ENCODE results near the gene MT1E. TPM values are rescaled to one million over a fixed set of nuclear protein-coding genes. Genes with fewer than 3 reads are reported as not detected.

The MT1E gene
- total RNA-seq, 1 donor from 2014 or later = not detected

DNA sequence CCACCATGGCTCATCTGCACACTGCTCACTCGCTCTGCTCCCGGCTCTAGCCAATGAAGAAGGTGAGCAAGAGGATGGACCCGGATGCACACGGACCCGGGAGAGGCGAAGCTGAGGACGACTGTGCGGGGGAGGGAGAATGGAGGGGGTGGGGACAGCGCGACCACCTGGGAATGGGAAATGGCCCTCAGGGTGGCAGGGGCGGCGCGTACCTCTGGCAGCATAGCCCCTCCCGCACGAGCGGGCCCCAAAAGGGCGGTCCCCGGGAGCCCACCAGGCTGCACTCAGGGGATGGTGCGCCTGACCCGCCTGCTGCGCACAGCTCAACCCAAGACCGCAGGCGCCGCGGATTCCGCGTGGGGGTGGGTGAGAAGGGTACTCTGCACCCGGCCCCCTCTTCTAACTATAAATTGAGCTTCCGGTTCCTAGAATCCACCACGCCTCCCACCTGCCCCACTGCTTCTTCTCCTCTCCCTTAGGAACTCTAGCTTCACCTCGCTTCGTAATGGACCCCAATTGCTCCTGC, 50.2 kb downstream of the MT1E start:
- Mint-ChIP-seq H3K9me3 (no peaks in the 10 kb centered on the region), H3K4me1 (peaks cover 18% of the 10 kb centered on the region), H3K27me3 (ENCODE audit: low read depth) (peaks cover 80% of the 10 kb centered on the region), H3K36me3 (no peaks in the 10 kb centered on the region), H3K27ac (no peak overlapping the region), H3K4me3 (peak overlapping the region; percentile 60)
- no peak for DNase-seq (ENCODE audit: low spot score in 2 of 2, unreplicated experiment in 2 of 2)
- TF ChIP-seq, protein P1, sequence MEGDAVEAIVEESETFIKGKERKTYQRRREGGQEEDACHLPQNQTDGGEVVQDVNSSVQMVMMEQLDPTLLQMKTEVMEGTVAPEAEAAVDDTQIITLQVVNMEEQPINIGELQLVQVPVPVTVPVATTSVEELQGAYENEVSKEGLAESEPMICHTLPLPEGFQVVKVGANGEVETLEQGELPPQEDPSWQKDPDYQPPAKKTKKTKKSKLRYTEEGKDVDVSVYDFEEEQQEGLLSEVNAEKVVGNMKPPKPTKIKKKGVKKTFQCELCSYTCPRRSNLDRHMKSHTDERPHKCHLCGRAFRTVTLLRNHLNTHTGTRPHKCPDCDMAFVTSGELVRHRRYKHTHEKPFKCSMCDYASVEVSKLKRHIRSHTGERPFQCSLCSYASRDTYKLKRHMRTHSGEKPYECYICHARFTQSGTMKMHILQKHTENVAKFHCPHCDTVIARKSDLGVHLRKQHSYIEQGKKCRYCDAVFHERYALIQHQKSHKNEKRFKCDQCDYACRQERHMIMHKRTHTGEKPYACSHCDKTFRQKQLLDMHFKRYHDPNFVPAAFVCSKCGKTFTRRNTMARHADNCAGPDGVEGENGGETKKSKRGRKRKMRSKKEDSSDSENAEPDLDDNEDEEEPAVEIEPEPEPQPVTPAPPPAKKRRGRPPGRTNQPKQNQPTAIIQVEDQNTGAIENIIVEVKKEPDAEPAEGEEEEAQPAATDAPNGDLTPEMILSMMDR (IDR thresholded peaks at IDR 0.05; ENCODE audit: unreplicated experiment) = no peak

Other genes with a start within 250 kb of the MT1E start
- 54.6 to 60.0 TPM (median 58.1 TPM) in 3 replicates for gene AMFR, start 200.2 kb upstream of the MT1E start, total RNA-seq
- 134 to 141 TPM (median 136 TPM) in 3 replicates for gene NUDT21, start 174.4 kb upstream of the MT1E start, total RNA-seq
- 34.3 to 37.2 TPM (median 35.5 TPM) in 3 replicates for gene OGFOD1, start 174.2 kb upstream of the MT1E start, total RNA-seq
- gene BBS2, start 105.8 kb upstream of the MT1E start, total RNA-seq = 58.2 to 63.1 TPM (median 60.8 TPM) in 3 replicates
- not detected in 3 replicates for gene MT4, start 60.7 kb upstream of the MT1E start, total RNA-seq
- not detected in 3 replicates for gene MT3, start 36.3 kb upstream of the MT1E start, total RNA-seq
- gene MT2A, start 17.2 kb upstream of the MT1E start, total RNA-seq = 4.4 to 5.7 TPM (median 5.3 TPM) in 3 replicates
- not detected in 3 replicates for gene MT1M, start 6.9 kb downstream of the MT1E start, total RNA-seq
- gene MT1A, start 12.9 kb downstream of the MT1E start, total RNA-seq = not detected in 3 replicates
- not detected in 3 replicates for gene MT1B, start 26.1 kb downstream of the MT1E start, total RNA-seq
- 0.63 to 0.95 TPM (median 0.66 TPM) in 3 replicates for gene MT1F, start 32.2 kb downstream of the MT1E start, total RNA-seq
- not detected in 3 replicates for gene MT1G, start 42.3 kb downstream of the MT1E start, total RNA-seq
- not detected in 3 replicates for gene MT1H, start 44.0 kb downstream of the MT1E start, total RNA-seq
- gene MT1X, start 56.7 kb downstream of the MT1E start, total RNA-seq = 6.8 to 8.9 TPM (median 7.1 TPM) in 3 replicates
- 66.3 to 74.6 TPM (median 69.1 TPM) in 3 replicates for gene NUP93, start 104.3 kb downstream of the MT1E start, total RNA-seq
- gene SLC12A3, start 239.4 kb downstream of the MT1E start, total RNA-seq = not detected in 3 replicates